Sigmoid colon (tissue), 7 donors: ENCODE results near the gene CACNG6. TPM values are rescaled to one million over a fixed set of nuclear protein-coding genes. Genes with fewer than 3 reads are reported as not detected.

Source experiments
- DNase-seq: peaks from one replicate; pipeline ENCODE4 v3.0.0-alpha.2; 2019
- H3K27ac ChIP-seq, 4 donors: fragments of 200-600 bp; sonication (generic); one replicate each; pipeline ENCODE4 v1.5.1; 2016 to 2019; ENCODE audit warnings: mild to moderate bottlenecking in 1 of 4
- H3K27me3 ChIP-seq, 3 donors: fragments of 200-600 bp; sonication (generic); one replicate each; pipeline ENCODE4 v1.5.1; 2019; ENCODE audit warnings: mild to moderate bottlenecking in 1 of 3
- H3K36me3 ChIP-seq, 4 donors: fragments of 200-600 bp; sonication (generic); one replicate each; pipeline ENCODE4 v1.5.1; 2016 to 2019
- H3K4me1 ChIP-seq, 4 donors: fragments of 200-600 bp; sonication (generic); one replicate each; pipeline ENCODE4 v1.5.1; 2017 to 2019
- H3K4me3 ChIP-seq, 4 donors: fragments of 200-600 bp; sonication (generic); one replicate each; pipeline ENCODE4 v1.5.1; 2017 to 2019; ENCODE audit warnings: mild to moderate bottlenecking in 2 of 4, moderate library complexity in 1 of 4
- H3K9me3 ChIP-seq, 4 donors: fragments of 200-600 bp in 3 of 4; sonication (generic) in 3 of 4; one replicate each; pipeline versions ENCODE4 v1.5.1 to v1.6.1; 2013 to 2019
- EP300 ChIP-seq, 4 donors: sonication (generic); formaldehyde crosslinking; IDR thresholded peaks; one replicate each; pipeline ENCODE4 v1.6.1; 2017; ENCODE audit warnings: antibody characterized with exemption in 4 of 4
- POLR2A ChIP-seq, 2 donors: fragments of 450-650 bp; IDR thresholded peaks; one replicate each; pipeline ENCODE4 v1.6.1; 2016; ENCODE audit warnings: antibody characterized with exemption in 2 of 2, mild to moderate bottlenecking in 2 of 2, moderate library complexity in 2 of 2
- POLR2AphosphoS5 ChIP-seq, 4 donors: sonication (generic); formaldehyde crosslinking; IDR thresholded peaks; one replicate each; pipeline ENCODE4 v1.6.1; 2017; ENCODE audit warnings: antibody characterized with exemption in 4 of 4
- WGBS, 2 donors: extraction: QIAGEN DNeasy Blood & Tissue Kit; methylation state at CpG; one replicate each; pipeline ENCODE4 v1.1.7; 2013; 5-methylcytosine and 5-hydroxymethylcytosine counted together
- intact Hi-C: fragments of 100-400 bp; cut with DNase I; formaldehyde crosslinking; loops from one replicate; pipeline ENCODE4 v1.15.1; 2023
- polyA plus RNA-seq, 3 donors: library from polyadenylated mRNA; stranded (reverse); fragments of 200-250 nt; gene quantifications; one replicate each; pipeline ENCODE4 v1.2.3, GENCODE V29; 2013
- total RNA-seq, 4 donors: library from RNA; depleted of rRNA; stranded (reverse); fragments of >200 nt; gene quantifications; one replicate each; pipeline ENCODE4 v1.1.0, GENCODE V29; 2016
- TF ChIP-seq, protein P1 (sequence below), 4 experiments: fragments of 450-650 bp in 3 of 4; fragments of 200-600 bp in 1 of 4; IDR thresholded peaks; one replicate each; pipeline ENCODE4 v1.5.1; 2016 to 2019; ENCODE audit warnings: antibody characterized with exemption in 4 of 4, mild to moderate bottlenecking in 3 of 4, moderate library complexity in 2 of 4
- donor health status: healthy with polysubstance abuse.
- donor health status: Bipolar disorder and iron deficiency.
- donor health status: healthy.

Gene CACNG6
- total RNA-seq (not detected), polyA plus RNA-seq (not detected)

DNA sequence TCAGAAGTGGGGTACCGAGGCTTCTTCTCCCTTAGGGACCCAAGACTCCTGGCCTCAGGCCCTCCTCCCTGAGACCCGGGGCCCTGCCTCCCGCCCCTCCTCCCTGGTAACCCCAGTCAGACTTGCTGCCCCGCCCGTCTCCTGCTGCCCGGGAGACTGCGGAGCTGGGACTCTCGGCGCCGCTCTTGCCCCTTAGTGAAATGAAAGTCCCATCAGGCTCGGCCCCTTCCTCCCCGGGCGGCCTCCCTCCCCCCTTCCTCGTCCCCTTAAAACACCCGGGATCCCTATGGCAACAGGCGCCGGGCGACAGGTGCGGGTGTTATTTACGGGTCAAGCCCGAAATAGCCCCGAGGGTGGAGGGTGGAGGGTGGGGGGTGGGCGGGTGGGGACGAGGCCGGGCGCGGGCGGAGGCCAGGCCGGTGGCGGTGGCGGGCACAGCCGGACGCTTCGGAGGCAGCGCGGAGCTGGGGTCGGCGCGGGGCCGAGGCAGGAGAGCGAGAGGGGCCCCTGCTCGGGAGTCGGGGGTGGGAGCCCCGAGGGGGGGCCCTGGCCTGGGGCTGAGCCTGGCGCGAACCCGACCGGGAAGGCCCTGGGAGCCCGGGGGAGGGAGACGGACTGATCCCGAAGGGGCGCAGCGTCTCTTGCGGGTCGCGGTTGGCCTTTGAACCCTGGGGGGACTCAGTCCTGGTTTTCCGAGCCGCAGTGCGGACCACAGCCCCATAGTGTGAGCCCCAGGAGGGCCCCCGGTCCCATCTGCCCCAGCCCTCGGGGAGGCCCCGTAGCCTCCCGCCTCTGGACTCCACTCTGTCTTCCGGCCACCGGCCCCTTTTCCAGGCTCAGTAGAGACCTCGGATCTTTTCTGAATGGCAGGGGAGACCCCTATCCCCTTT, at the start of gene CACNG6:
Gene CACNG6 (plus strand): TSS at position 414 of the 890 bp plus-strand sequence. CDS start 1,241 bp downstream, outside the sequence.
- no peak for DNase-seq
- Histone ChIP-seq H3K4me1 (peaks cover 0 to 15% (median 10%) of the 10 kb centered on the region in 4 donors), H3K27ac (no peak within 1 kb of the TSS), H3K9me3 (no peaks in the 10 kb centered on the region), H3K4me3 (peak within 1 kb of the TSS in 3 of 4 donors; percentile 25 to 50 (median 39)), H3K36me3 (no peaks in the 10 kb centered on the region), H3K27me3 (peaks cover 30 to 63% (median 51%) of the 10 kb centered on the region in 3 donors)
- intact Hi-C loops, result no loop called here
- TF ChIP-seq EP300 (IDR thresholded peaks at IDR 0.05) (no peak), POLR2AphosphoS5 (IDR thresholded peaks at IDR 0.05) (no peak), POLR2A (IDR thresholded peaks at IDR 0.05) (no peak)
- TF ChIP-seq, protein P1, sequence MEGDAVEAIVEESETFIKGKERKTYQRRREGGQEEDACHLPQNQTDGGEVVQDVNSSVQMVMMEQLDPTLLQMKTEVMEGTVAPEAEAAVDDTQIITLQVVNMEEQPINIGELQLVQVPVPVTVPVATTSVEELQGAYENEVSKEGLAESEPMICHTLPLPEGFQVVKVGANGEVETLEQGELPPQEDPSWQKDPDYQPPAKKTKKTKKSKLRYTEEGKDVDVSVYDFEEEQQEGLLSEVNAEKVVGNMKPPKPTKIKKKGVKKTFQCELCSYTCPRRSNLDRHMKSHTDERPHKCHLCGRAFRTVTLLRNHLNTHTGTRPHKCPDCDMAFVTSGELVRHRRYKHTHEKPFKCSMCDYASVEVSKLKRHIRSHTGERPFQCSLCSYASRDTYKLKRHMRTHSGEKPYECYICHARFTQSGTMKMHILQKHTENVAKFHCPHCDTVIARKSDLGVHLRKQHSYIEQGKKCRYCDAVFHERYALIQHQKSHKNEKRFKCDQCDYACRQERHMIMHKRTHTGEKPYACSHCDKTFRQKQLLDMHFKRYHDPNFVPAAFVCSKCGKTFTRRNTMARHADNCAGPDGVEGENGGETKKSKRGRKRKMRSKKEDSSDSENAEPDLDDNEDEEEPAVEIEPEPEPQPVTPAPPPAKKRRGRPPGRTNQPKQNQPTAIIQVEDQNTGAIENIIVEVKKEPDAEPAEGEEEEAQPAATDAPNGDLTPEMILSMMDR (IDR thresholded peaks at IDR 0.05), result no peak
- WGBS, 2 donors, result 6% methylated on average over 66 of the region's 66 CpGs

DNA sequence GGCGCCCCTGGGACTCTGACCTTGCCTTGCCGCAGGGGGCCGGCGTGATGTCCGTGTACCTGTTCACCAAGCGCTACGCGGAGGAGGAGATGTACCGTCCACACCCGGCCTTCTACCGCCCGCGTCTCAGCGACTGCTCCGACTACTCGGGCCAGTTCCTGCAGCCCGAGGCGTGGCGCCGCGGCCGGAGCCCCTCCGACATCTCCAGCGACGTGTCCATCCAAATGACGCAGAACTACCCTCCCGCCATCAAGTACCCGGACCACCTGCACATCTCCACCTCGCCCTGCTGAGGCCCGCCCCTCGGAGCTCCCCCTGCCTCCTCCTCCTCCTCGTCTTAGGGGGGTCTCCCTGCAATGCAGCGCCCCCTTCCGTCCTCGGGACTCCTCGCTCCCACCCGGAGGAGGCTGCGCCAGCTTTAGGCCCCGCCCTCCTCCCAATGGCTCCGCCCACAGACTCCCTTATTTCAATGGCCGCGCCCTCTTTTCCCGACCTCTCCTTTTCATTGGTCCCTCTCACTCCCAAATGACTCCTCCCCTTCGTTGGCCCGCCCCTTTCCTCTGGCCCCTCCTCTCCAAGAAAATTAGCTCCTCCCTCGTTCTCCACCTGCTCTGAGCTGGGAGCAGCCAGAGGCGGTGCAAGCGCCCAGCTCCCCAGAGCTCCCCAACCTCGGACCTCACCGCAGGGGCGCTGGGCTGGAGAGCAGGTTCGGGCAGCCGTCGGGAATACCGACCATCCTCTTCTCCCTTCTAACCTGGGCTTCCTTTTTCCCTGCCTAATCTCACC, 49.2 kb upstream of the CACNG6 start:
- DNase-seq, result no peak
- Histone ChIP-seq H3K27ac (no peak overlapping the region), H3K9me3 (peaks cover 0 to 5% (median 0%) of the 10 kb centered on the region in 4 donors), H3K4me1 (no peaks in the 10 kb centered on the region), H3K27me3 (peaks cover 19 to 61% (median 35%) of the 10 kb centered on the region in 3 donors), H3K36me3 (no peaks in the 10 kb centered on the region), H3K4me3 (no peak overlapping the region)
- intact Hi-C loops, result no loop called here
- no peak for TF ChIP-seq EP300 (IDR thresholded peaks at IDR 0.05)
- TF ChIP-seq POLR2AphosphoS5 (IDR thresholded peaks at IDR 0.05), result no peak
- TF ChIP-seq, protein P1 (IDR thresholded peaks at IDR 0.05), result no peak
- no peak for TF ChIP-seq POLR2A (IDR thresholded peaks at IDR 0.05)
- 7 to 20% methylated on average over 55 of the region's 55 CpGs for WGBS, 2 donors

DNA sequence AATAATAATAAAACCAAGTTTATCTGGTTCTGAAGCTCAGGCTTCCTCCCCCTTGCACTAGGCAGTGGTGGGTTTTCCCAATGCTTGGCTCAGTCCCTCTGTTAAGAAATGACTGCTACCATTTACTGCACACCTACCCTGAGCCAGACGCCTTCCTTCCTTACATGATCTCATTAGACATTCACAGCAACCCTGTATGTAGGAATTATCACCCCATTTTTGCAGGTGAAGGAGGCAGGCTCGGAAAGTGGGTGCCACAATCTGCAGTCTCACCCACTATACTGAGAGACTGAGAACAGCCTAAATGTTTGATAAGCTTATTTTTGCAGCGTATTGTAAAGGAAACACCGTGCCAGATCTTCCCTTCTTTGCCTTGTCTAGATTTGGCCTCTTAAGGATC, 47.0 kb upstream of the CACNG6 start:
- 78% methylated on average over 4 of the region's 4 CpGs for WGBS, 2 donors
- peaks cover 19 to 74% (median 44%) of the 10 kb centered on the region in 3 donors for H3K27me3 ChIP-seq

DNA sequence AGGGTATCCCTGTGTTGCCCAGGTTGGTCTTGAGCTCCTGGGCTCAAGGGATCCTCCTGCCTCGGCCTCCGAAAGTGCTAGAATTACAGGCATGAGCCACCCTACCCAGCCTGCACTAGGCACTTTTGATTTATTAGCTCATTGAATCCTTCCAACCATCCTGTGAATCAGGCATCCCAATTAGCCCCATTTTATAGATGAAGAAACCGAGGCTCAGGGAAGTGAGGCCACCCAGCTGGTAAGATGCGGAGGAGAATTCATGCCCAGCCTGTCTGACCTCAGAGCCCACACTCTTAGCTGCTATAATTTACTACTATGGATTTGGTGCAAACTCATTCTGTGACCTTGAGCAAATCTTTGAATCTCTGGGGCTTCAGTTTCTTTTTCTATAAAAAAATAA, 46.5 kb upstream of the CACNG6 start:
- no peak overlapping the region for H3K27ac ChIP-seq
- intact Hi-C loops, result no loop called here
- peaks cover 0 to 5% (median 0%) of the 10 kb centered on the region in 4 donors for H3K9me3 ChIP-seq
- H3K4me3 ChIP-seq, result no peak overlapping the region
- WGBS, 2 donors, result 89 to 93% methylated on average over 4 of the region's 4 CpGs
- H3K27me3 ChIP-seq, result peaks cover 19 to 72% (median 46%) of the 10 kb centered on the region in 3 donors
- H3K4me1 ChIP-seq, result no peaks in the 10 kb centered on the region
- no peak for DNase-seq
- H3K36me3 ChIP-seq, result no peaks in the 10 kb centered on the region
- TF ChIP-seq EP300 (IDR thresholded peaks at IDR 0.05) (no peak), POLR2AphosphoS5 (IDR thresholded peaks at IDR 0.05) (no peak), POLR2A (IDR thresholded peaks at IDR 0.05) (no peak)
- TF ChIP-seq, protein P1 (IDR thresholded peaks at IDR 0.05), result no peak

More for the DNA sequence above, 47.0 kb upstream of the CACNG6 start:
- no peak overlapping the region for H3K27ac ChIP-seq
- TF ChIP-seq, protein P1 (IDR thresholded peaks at IDR 0.05), result no peak
- TF ChIP-seq EP300 (IDR thresholded peaks at IDR 0.05) (no peak), POLR2A (IDR thresholded peaks at IDR 0.05) (no peak), POLR2AphosphoS5 (IDR thresholded peaks at IDR 0.05) (no peak)
- H3K4me1 ChIP-seq, result no peaks in the 10 kb centered on the region
- intact Hi-C loops, result no loop called here
- DNase-seq, result no peak
- H3K9me3 ChIP-seq, result peaks cover 0 to 5% (median 0%) of the 10 kb centered on the region in 4 donors
- H3K4me3 ChIP-seq, result no peak overlapping the region
- H3K36me3 ChIP-seq, result no peaks in the 10 kb centered on the region
